ENCODE data around the gene CAV1. TPM values are rescaled to one million over a fixed set of nuclear protein-coding genes. Genes with fewer than 3 reads are reported as not detected.

Gene CAV1
- total RNA-seq, 1 experiment from 2014 or later = 4.9 TPM

DNA sequence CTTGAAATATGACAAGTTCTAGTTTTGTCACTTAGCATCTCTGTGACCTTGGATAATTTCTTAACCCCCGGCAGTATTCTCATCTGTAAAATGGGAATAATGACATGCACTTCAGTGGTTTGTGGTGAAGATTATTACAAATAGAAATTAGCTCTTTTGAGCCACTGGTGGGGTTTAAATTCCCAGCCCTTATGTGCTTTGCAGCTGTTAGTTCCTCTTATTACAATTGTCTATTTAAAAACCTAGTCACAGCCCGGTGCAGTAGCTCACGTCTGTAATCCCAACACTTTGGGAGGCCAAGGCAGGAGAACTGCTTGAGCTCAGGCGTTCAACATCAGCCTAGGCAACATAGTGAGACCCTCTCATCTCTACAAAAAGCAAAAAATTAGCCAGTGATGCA is 30.1 kb downstream of the CAV1 start:
- Mint-ChIP-seq H3K4me3 (ENCODE audit: unreplicated experiment) (no peak overlapping the region), H3K9me3 (ENCODE audit: unreplicated experiment) (no peaks in the 10 kb centered on the region), H3K36me3 (ENCODE audit: insufficient read depth, unreplicated experiment) (no peaks in the 10 kb centered on the region), H3K27ac (ENCODE audit: unreplicated experiment) (no peak overlapping the region), H3K27me3 (ENCODE audit: insufficient read depth, unreplicated experiment) (no peaks in the 10 kb centered on the region), H3K4me1 (ENCODE audit: low read depth, unreplicated experiment) (no peaks in the 10 kb centered on the region)
- BruUV-seq (replicated peaks) = no TSS peak
- intact Hi-C loops (cut with micrococcal nuclease; ENCODE audit: unreplicated experiment) = no loop called here
- Histone ChIP-seq H3K9me3 (no peaks in the 10 kb centered on the region), H3K4me3 (ENCODE audit: low read depth, low read length) (no peak overlapping the region), H3K36me3 (ENCODE audit: control insufficient read depth, insufficient read depth, low read length) (no peaks in the 10 kb centered on the region), H3K4me1 (no peaks in the 10 kb centered on the region), H3K27me3 (replicated peaks; ENCODE audit: control insufficient read depth, insufficient read depth, low read length) (no peaks in the 10 kb centered on the region)
- no peak for DNase-seq
- ChIA-PET POLR2A (no interaction called here), CTCF (no interaction called here)
- TF ChIP-seq, protein P1, sequence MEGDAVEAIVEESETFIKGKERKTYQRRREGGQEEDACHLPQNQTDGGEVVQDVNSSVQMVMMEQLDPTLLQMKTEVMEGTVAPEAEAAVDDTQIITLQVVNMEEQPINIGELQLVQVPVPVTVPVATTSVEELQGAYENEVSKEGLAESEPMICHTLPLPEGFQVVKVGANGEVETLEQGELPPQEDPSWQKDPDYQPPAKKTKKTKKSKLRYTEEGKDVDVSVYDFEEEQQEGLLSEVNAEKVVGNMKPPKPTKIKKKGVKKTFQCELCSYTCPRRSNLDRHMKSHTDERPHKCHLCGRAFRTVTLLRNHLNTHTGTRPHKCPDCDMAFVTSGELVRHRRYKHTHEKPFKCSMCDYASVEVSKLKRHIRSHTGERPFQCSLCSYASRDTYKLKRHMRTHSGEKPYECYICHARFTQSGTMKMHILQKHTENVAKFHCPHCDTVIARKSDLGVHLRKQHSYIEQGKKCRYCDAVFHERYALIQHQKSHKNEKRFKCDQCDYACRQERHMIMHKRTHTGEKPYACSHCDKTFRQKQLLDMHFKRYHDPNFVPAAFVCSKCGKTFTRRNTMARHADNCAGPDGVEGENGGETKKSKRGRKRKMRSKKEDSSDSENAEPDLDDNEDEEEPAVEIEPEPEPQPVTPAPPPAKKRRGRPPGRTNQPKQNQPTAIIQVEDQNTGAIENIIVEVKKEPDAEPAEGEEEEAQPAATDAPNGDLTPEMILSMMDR (IDR thresholded peaks at IDR 0.05; ENCODE audit: insufficient read depth in 1 of 2, low read depth in 1 of 2, low read length in 1 of 2, severe bottlenecking in 1 of 2, unreplicated experiment in 1 of 2) = no peak

DNA sequence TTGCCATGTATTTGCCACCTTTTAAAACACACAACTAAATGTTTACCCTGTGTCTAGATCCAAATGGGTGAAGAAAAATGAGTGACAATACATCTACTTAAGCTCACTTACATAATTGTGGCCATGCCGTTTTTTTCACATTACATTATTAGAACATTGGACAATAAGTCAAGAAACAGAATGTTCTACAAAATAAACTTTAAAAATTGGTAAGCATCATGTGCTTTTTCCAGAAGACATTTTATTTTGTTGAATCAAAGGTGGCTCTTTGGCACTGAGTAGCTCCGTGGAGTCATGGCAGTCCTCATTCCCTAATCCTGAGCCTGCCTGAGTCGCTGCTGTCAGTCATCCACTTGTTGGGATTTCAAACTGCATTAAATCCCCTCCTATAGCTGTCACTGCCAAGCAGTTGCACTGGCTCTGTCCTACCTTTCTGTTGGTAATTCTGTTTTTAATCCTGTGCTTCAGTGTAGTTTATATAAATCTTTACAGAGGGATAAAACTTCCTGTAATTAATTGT is 32.3 kb downstream of the CAV1 start:
- ChIA-PET POLR2A (no interaction called here), CTCF (no interaction called here)
- Mint-ChIP-seq H3K4me3 (ENCODE audit: unreplicated experiment) (no peak overlapping the region), H3K27me3 (ENCODE audit: insufficient read depth, unreplicated experiment) (peaks cover 3% of the 10 kb centered on the region), H3K9me3 (ENCODE audit: unreplicated experiment) (peaks cover 10% of the 10 kb centered on the region), H3K36me3 (ENCODE audit: insufficient read depth, unreplicated experiment) (no peaks in the 10 kb centered on the region), H3K4me1 (ENCODE audit: low read depth, unreplicated experiment) (no peaks in the 10 kb centered on the region), H3K27ac (ENCODE audit: unreplicated experiment) (no peak overlapping the region)
- TF ChIP-seq, protein P1 (IDR thresholded peaks at IDR 0.05; ENCODE audit: insufficient read depth in 1 of 2, low read depth in 1 of 2, low read length in 1 of 2, severe bottlenecking in 1 of 2, unreplicated experiment in 1 of 2) = no peak
- Histone ChIP-seq H3K4me3 (ENCODE audit: low read depth, low read length) (no peak overlapping the region), H3K9me3 (no peaks in the 10 kb centered on the region), H3K27me3 (replicated peaks; ENCODE audit: control insufficient read depth, insufficient read depth, low read length) (no peaks in the 10 kb centered on the region), H3K4me1 (no peaks in the 10 kb centered on the region), H3K36me3 (ENCODE audit: control insufficient read depth, insufficient read depth, low read length) (no peaks in the 10 kb centered on the region)
- intact Hi-C loops (cut with micrococcal nuclease; ENCODE audit: unreplicated experiment) = no loop called here
- no peak for DNase-seq
- no TSS peak for BruUV-seq (replicated peaks)

DNA sequence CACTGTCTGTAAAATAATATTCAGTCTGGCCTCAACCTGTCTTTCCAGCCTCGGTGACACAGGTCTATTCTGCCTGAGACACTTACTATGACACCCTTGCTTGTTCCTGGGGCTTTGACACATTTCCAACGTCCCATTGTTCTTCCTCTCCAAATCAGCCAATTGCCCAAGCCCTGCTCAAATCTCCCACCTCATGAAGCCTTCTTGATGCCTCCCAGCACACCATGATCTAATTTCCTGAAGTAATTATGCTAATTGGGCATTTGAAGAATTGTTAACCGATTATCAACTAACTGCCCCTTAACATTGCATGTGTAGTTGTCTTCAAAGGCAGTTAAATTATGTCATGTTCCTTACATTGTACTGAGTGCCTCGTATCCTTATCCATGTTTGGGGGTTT is 33.1 kb downstream of the CAV1 start:
- Mint-ChIP-seq H3K4me3 (ENCODE audit: unreplicated experiment) (no peak overlapping the region), H3K27ac (ENCODE audit: unreplicated experiment) (no peak overlapping the region), H3K9me3 (ENCODE audit: unreplicated experiment) (peaks cover 12% of the 10 kb centered on the region), H3K27me3 (ENCODE audit: insufficient read depth, unreplicated experiment) (peaks cover 7% of the 10 kb centered on the region), H3K4me1 (ENCODE audit: low read depth, unreplicated experiment) (no peaks in the 10 kb centered on the region), H3K36me3 (ENCODE audit: insufficient read depth, unreplicated experiment) (no peaks in the 10 kb centered on the region)
- CTCF ChIA-PET = no interaction called here
- Histone ChIP-seq H3K4me3 (ENCODE audit: low read depth, low read length) (no peak overlapping the region), H3K9me3 (no peaks in the 10 kb centered on the region), H3K27me3 (replicated peaks; ENCODE audit: control insufficient read depth, insufficient read depth, low read length) (no peaks in the 10 kb centered on the region), H3K4me1 (no peaks in the 10 kb centered on the region), H3K36me3 (ENCODE audit: control insufficient read depth, insufficient read depth, low read length) (no peaks in the 10 kb centered on the region)
- TF ChIP-seq, protein P1 (IDR thresholded peaks at IDR 0.05; ENCODE audit: insufficient read depth in 1 of 2, low read depth in 1 of 2, low read length in 1 of 2, severe bottlenecking in 1 of 2, unreplicated experiment in 1 of 2) = no peak
- BruUV-seq (replicated peaks) = no TSS peak
- intact Hi-C loops (cut with micrococcal nuclease; ENCODE audit: unreplicated experiment) = no loop called here
- POLR2A ChIA-PET = no interaction called here
- DNase-seq = no peak
